Lower leg skin (tissue), 3 donors: ENCODE data around the gene DRC3.

Source experiments
- CTCF ChIP-seq, 3 donors: fragments of 450-650 bp; IDR thresholded peaks; one replicate each; pipeline ENCODE4 v1.5.1; 2016; ENCODE audit warnings: antibody characterized with exemption in 3 of 3, mild to moderate bottlenecking in 3 of 3, moderate library complexity in 2 of 3
- POLR2A ChIP-seq, 2 donors: fragments of 450-650 bp; IDR thresholded peaks; one replicate each; pipeline ENCODE4 v1.6.1; 2016 to 2017; ENCODE audit warnings: antibody characterized with exemption in 2 of 2, mild to moderate bottlenecking in 1 of 2, moderate library complexity in 1 of 2

GRCh38 chr17:18038149-18038850 is 65.6 kb downstream of the DRC3 start:
- no peak for TF ChIP-seq CTCF (IDR thresholded peaks at IDR 0.05)
- no peak for TF ChIP-seq POLR2A (IDR thresholded peaks at IDR 0.05)
